Cardiac muscle cell (in vitro differentiated cells and primary cell): ENCODE results near the gene CAPN3. TPM values are rescaled to one million over a fixed set of nuclear protein-coding genes. Genes with fewer than 3 reads are reported as not detected.

Experiments used
- DNase-seq, 2 donors: peaks; one replicate each; pipeline versions ENCODE4 v3.0.0 to v3.0.0-alpha.2; 2010 to 2017; ENCODE audit warnings: low read depth in 1 of 2, low spot score in 1 of 2
- H3K27ac ChIP-seq: fragments of 200-600 bp; sonication (generic); 2 replicates; pipeline ENCODE4 v1.5.1; 2016
- H3K27me3 ChIP-seq: fragments of 200-600 bp; sonication (generic); 2 replicates; pipeline ENCODE4 v1.6.0; 2016; ENCODE audit warnings: control low read depth
- H3K36me3 ChIP-seq: fragments of 200-600 bp; sonication (generic); 2 replicates; pipeline ENCODE4 v1.5.1; 2016; ENCODE audit warnings: control low read depth
- H3K4me1 ChIP-seq: fragments of 200-600 bp; sonication (generic); 2 replicates; pipeline ENCODE4 v1.8.1; 2017; ENCODE audit warnings: low read depth, mild to moderate bottlenecking, mixed run types
- H3K4me3 ChIP-seq: fragments of 200-600 bp; sonication (generic); 2 replicates; pipeline ENCODE4 v1.5.1; 2016; ENCODE audit warnings: mild to moderate bottlenecking
- H3K9me3 ChIP-seq: fragments of 200-600 bp; sonication (generic); 2 replicates; pipeline ENCODE4 v1.5.1; 2017; ENCODE audit warnings: low read depth, mild to moderate bottlenecking, control low read depth
- polyA plus RNA-seq: library from polyadenylated mRNA; unstranded; fragments of >200 nt; fragmentation: Nextera tagmentation; extraction: Ambion mirVana; gene quantifications from 2 replicates; pipeline ENCODE4 v1.2.1, GENCODE V29; 2016
- total RNA-seq: library from RNA; depleted of rRNA; stranded (reverse); fragments of >200 nt; gene quantifications from 2 replicates; pipeline ENCODE4 v1.2.3, GENCODE V29; 2016
- TF ChIP-seq, protein P1 (sequence below): IDR thresholded peaks from 2 replicates; pipeline ENCODE4 v1.5.1; 2012; ENCODE audit warnings: low read depth, mild to moderate bottlenecking, low read length

Gene CAPN3
- total and polyA plus RNA-seq, 2 experiments from 2014 or later, result 47.0 to 88.3 TPM

DNA sequence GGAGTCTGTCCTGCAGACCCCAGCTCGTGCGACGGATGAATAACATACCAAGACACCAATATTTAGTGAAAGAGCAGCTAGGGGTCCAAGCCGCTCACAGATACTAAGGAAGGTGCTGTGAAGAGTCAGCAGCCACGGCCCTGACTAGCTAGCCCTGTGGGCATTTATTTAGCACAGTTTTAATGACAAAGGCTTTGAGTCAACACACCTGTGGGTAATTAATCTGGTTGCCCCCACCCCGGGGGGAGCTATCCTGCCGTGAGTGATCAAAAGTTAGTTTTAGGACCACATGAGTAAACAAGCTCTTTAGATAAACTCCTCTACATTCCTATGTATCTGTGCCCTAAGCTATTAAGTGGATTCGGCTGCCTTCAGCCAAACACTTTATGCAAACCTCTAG is 18.7 kb downstream of the CAPN3 start:
- H3K27me3 ChIP-seq, result no peaks in the 10 kb centered on the region

DNA sequence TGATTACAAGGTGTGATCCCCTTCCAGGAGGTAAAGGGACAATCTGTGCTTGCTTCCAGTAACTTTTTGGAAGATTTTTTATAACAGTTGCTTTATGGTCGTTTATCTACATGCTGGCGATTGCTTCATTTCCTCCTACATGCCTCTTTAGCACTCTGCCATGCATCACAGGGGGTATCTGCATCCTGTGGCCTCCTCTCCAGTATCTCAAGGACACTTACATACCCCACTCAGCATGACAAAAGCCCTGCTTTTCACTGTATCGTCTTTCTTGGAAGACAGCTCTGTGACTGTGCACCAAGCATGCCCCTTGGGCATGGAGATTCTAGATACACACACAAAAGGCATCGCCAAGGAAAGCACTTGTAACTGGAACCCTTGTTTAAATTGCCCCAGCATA is 25.3 kb downstream of the CAPN3 start:
- Histone ChIP-seq H3K36me3 (no peaks in the 10 kb centered on the region), H3K27me3 (no peaks in the 10 kb centered on the region), H3K4me3 (no peak overlapping the region), H3K4me1 (peaks cover 26% of the 10 kb centered on the region), H3K27ac (peak overlapping the region; percentile 68), H3K9me3 (no peaks in the 10 kb centered on the region)
- peak in 1 of 2 donors; percentile 42 for DNase-seq
- TF ChIP-seq, protein P1, sequence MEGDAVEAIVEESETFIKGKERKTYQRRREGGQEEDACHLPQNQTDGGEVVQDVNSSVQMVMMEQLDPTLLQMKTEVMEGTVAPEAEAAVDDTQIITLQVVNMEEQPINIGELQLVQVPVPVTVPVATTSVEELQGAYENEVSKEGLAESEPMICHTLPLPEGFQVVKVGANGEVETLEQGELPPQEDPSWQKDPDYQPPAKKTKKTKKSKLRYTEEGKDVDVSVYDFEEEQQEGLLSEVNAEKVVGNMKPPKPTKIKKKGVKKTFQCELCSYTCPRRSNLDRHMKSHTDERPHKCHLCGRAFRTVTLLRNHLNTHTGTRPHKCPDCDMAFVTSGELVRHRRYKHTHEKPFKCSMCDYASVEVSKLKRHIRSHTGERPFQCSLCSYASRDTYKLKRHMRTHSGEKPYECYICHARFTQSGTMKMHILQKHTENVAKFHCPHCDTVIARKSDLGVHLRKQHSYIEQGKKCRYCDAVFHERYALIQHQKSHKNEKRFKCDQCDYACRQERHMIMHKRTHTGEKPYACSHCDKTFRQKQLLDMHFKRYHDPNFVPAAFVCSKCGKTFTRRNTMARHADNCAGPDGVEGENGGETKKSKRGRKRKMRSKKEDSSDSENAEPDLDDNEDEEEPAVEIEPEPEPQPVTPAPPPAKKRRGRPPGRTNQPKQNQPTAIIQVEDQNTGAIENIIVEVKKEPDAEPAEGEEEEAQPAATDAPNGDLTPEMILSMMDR, result no peak

More for the DNA sequence above, 18.7 kb downstream of the CAPN3 start:
- Histone ChIP-seq H3K27ac (no peak overlapping the region), H3K36me3 (no peaks in the 10 kb centered on the region), H3K4me1 (peaks cover 18% of the 10 kb centered on the region), H3K9me3 (no peaks in the 10 kb centered on the region), H3K4me3 (no peak overlapping the region)
- DNase-seq, result no peak
- TF ChIP-seq, protein P1, result no peak

DNA sequence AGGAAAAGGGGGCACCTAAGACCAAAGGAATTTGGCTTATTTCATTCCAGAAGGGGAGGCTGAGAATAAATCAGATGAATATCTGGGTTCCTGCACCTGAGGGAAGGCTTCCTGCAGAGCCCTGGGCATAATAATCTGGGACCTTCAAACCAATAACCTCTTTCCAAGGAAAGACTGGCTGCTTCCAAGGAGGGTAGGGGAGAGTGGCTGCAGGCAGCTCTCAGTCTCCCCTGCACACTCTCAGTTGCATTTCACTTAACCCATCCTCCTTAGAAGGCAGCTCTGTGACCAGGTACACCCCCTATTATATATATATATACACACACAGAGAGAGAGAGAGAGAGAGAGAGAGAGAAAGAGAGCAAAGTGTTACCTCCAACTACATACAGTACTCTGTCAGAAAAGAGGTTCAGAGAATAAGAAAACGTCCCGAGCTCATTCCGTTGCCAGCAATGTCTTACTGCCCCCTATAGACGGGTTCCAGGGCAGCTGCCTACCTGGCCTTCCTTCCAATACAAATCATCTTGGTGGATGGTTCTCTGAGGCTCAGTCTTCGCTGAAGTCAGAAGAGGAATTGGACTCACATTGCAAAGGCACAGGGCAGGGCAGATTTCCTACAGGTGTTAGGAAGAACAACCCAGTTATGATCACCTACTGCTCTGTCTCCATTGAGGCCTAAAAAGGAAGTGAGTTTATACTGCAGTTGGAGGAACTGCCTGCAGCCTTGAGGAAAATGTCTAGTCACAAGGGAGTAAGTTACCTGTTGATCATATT is 26.1 kb downstream of the CAPN3 start:
- Histone ChIP-seq H3K27ac (peak overlapping the region; percentile 74), H3K4me3 (no peak overlapping the region), H3K9me3 (no peaks in the 10 kb centered on the region), H3K4me1 (peaks cover 26% of the 10 kb centered on the region), H3K27me3 (no peaks in the 10 kb centered on the region), H3K36me3 (peaks cover 7% of the 10 kb centered on the region)
- peak; percentile 76 to 81 for DNase-seq
- TF ChIP-seq, protein P1, result peak; percentile 87

DNA sequence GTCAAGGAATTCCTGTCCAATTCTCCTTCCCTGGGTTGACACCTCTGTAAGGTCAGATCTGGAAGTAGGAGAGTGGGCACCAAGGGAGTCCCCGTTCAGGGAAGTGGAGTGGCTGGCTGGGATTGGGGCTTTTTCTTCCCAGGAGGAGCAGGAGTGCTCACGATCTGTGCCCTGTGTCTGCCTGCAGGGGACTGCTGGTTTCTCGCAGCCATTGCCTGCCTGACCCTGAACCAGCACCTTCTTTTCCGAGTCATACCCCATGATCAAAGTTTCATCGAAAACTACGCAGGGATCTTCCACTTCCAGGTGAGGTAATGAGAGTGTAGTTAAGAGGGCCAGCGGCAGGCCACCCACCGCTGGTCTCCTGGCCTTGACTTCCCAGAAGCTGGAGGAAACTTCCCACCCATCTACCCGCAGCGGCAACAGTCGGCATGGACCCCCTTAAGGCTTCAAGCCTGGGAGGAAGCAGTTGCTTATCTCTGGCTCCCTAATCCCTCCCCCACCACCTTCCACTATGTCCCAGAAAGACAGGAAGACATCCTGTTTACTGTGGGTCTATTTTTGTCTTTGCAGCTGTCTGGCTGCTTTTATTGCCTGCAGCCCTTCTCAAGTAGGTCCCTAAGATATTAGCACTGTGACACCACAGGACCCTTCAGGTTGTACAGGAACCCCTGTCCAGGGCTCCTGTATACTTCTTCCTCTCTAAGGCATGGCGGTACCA is 26.8 kb downstream of the CAPN3 start:
- TF ChIP-seq, protein P1, result no peak
- Histone ChIP-seq H3K4me1 (peaks cover 26% of the 10 kb centered on the region), H3K9me3 (no peaks in the 10 kb centered on the region), H3K4me3 (no peak overlapping the region), H3K36me3 (peaks cover 7% of the 10 kb centered on the region), H3K27me3 (no peaks in the 10 kb centered on the region), H3K27ac (peak overlapping the region; percentile 74)
- peak in 1 of 2 donors; percentile 13 for DNase-seq

DNA sequence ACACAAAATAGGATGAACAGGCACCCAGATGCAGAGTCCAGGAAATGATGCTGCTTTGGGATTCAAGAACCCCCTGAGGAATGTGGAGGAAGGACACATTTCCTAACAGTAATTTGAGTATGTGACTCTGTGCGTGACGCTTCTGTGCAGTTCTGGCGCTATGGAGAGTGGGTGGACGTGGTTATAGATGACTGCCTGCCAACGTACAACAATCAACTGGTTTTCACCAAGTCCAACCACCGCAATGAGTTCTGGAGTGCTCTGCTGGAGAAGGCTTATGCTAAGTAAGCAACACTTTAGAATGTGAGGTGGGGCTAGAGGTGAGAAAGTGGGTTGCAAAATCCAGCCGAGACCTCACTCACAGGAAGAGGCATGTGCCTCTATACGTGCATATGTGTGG is 28.3 kb downstream of the CAPN3 start:
- Histone ChIP-seq H3K4me1 (peaks cover 26% of the 10 kb centered on the region), H3K36me3 (peaks cover 7% of the 10 kb centered on the region), H3K27ac (peak overlapping the region; percentile 74), H3K27me3 (no peaks in the 10 kb centered on the region), H3K9me3 (no peaks in the 10 kb centered on the region), H3K4me3 (no peak overlapping the region)
- TF ChIP-seq, protein P1, result no peak
- peak in 1 of 2 donors; percentile 20 for DNase-seq
